ENCODE results near the gene MYBPHL.

DNA sequence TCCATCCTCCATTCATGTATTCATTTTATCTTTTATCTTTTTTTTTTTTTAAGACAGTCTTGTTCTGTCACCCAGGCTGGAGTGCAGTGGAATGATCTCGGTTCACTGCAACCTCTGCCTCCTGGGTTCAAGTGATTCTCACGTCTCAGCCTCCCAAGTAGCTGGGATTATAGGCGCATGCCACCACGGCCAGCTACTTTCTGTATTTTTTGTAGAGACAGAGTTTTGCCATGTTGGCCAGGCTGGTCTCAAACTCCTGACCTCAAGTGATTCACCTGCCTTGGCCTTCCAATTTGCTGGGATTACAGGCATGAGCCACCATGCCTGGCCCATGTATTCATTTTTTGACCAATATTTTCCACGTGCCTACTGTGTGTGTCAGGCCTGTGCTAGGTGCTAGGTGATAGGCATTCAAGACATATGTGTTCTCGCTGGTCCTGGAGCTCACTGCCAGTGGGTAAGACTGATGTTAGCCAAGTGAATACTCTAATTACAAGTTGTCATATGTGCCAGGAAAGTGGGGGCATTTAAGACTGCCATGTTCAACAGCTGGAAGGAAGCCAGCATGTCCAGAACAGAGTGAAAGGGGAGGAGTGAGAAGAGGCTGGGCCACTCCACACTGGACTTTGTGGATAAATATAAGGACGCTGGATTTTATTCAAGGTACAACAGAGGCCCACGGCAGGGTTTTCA, 62.8 kb downstream of the MYBPHL start:
- TF ChIP-seq, protein P1, sequence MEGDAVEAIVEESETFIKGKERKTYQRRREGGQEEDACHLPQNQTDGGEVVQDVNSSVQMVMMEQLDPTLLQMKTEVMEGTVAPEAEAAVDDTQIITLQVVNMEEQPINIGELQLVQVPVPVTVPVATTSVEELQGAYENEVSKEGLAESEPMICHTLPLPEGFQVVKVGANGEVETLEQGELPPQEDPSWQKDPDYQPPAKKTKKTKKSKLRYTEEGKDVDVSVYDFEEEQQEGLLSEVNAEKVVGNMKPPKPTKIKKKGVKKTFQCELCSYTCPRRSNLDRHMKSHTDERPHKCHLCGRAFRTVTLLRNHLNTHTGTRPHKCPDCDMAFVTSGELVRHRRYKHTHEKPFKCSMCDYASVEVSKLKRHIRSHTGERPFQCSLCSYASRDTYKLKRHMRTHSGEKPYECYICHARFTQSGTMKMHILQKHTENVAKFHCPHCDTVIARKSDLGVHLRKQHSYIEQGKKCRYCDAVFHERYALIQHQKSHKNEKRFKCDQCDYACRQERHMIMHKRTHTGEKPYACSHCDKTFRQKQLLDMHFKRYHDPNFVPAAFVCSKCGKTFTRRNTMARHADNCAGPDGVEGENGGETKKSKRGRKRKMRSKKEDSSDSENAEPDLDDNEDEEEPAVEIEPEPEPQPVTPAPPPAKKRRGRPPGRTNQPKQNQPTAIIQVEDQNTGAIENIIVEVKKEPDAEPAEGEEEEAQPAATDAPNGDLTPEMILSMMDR (IDR thresholded peaks at IDR 0.05): no peak
- TF ChIP-seq POLR2A (IDR thresholded peaks at IDR 0.05): no peak

Data from right lobe of liver (tissue), 4 donors.